Measurements from ENCODE around the gene CHSY3.
A peak's percentile ranks its signal among the peaks of the same experiment; 100 is the strongest.

CHSY3 gene

DNA sequence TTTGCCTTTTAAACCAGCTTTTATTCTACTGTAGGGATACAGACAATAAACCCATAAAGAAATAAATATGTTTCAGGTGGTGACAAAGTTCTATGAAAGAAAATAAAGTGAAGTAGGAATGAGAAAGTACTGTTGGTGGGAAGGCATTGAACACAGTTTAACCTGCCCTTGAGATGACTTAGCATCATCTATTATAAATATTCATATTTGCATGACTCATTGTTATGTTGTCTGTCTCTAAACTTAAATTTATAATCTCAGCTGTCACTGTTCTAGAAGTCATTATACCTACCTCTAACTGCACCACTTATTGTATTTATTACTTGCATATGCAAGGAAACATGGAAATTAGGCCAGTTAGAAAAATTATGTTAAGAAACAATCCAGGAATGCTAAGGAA, 202.2 kb downstream of the CHSY3 start:
- no peaks in the 10 kb centered on the region for H3K9me2 ChIP-seq (ENCODE audit: low read depth, low read length)
- H3K4me2 ChIP-seq (ENCODE audit: low read length), result no peak overlapping the region
- H3K9me3 ChIP-seq (ENCODE audit: low read length), result no peaks in the 10 kb centered on the region
- TF ChIP-seq EZH2 (IDR thresholded peaks at IDR 0.05; ENCODE audit: borderline replicate concordance, low read length), result no peak
- TF ChIP-seq, protein P1, sequence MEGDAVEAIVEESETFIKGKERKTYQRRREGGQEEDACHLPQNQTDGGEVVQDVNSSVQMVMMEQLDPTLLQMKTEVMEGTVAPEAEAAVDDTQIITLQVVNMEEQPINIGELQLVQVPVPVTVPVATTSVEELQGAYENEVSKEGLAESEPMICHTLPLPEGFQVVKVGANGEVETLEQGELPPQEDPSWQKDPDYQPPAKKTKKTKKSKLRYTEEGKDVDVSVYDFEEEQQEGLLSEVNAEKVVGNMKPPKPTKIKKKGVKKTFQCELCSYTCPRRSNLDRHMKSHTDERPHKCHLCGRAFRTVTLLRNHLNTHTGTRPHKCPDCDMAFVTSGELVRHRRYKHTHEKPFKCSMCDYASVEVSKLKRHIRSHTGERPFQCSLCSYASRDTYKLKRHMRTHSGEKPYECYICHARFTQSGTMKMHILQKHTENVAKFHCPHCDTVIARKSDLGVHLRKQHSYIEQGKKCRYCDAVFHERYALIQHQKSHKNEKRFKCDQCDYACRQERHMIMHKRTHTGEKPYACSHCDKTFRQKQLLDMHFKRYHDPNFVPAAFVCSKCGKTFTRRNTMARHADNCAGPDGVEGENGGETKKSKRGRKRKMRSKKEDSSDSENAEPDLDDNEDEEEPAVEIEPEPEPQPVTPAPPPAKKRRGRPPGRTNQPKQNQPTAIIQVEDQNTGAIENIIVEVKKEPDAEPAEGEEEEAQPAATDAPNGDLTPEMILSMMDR (IDR thresholded peaks at IDR 0.05; ENCODE audit: low read length), result no peak
- no peaks in the 10 kb centered on the region for H4K20me1 ChIP-seq (ENCODE audit: insufficient read depth, low read length)
- H3K27ac ChIP-seq (ENCODE audit: low read depth, low read length, poor library complexity, severe bottlenecking), result no peak overlapping the region
- H3K4me1 ChIP-seq (ENCODE audit: insufficient read depth, low read length, severe bottlenecking), result no peaks in the 10 kb centered on the region
- H3F3A ChIP-seq (ENCODE audit: insufficient read depth, low read length), result no peaks in the 10 kb centered on the region
- H2AFZ ChIP-seq (ENCODE audit: low read length), result no peak overlapping the region
- no peaks in the 10 kb centered on the region for H3K36me3 ChIP-seq (ENCODE audit: insufficient read depth, low read length)
- H3K79me2 ChIP-seq (ENCODE audit: insufficient read depth, low read length), result no peaks in the 10 kb centered on the region
- 0 out of 2 replicates have a peak, but pooled peaks cover 4% of the 10 kb centered on the region for H3K27me3 ChIP-seq (ENCODE audit: insufficient read depth, low read length)
- no peak overlapping the region for H3K4me3 ChIP-seq (ENCODE audit: low read depth, low read length, poor library complexity, severe bottlenecking)
- no peak overlapping the region for H3K9ac ChIP-seq (ENCODE audit: low read length)

DNA sequence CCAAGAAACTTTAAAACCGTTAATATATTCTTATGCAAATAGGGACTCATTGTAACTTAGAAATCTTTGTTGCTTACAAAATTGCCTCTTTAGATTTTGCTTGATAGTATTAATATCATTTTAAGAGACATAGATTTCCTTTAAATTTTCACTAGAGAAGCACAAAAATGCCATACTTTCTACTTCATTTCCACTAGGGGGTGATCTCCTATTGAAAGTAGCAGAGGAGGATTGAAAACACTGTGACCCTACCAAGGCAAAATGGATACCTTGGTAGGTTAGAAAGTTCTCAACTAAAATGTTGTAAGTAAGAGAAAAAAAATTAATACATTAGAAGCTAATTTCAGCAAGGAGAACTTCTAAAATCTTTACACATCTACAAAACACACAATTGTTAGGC, 204.9 kb downstream of the CHSY3 start:
- no peak for TF ChIP-seq EZH2 (IDR thresholded peaks at IDR 0.05; ENCODE audit: borderline replicate concordance, low read length)
- TF ChIP-seq, protein P1 (IDR thresholded peaks at IDR 0.05; ENCODE audit: low read length), result peak; percentile 73
- no peak overlapping the region for H3K9ac ChIP-seq (ENCODE audit: low read length)
- H3K4me3 ChIP-seq (ENCODE audit: low read depth, low read length, poor library complexity, severe bottlenecking), result no peak overlapping the region
- H4K20me1 ChIP-seq (ENCODE audit: insufficient read depth, low read length), result no peaks in the 10 kb centered on the region
- H2AFZ ChIP-seq (ENCODE audit: low read length), result no peak overlapping the region
- H3K27me3 ChIP-seq (ENCODE audit: insufficient read depth, low read length), result no peaks in the 10 kb centered on the region
- no peaks in the 10 kb centered on the region for H3K9me3 ChIP-seq (ENCODE audit: low read length)
- peaks cover 12% of the 10 kb centered on the region for H3K4me1 ChIP-seq (ENCODE audit: insufficient read depth, low read length, severe bottlenecking)
- H3K4me2 ChIP-seq (ENCODE audit: low read length), result no peak overlapping the region
- H3K36me3 ChIP-seq (ENCODE audit: insufficient read depth, low read length), result no peaks in the 10 kb centered on the region
- no peaks in the 10 kb centered on the region for H3K79me2 ChIP-seq (ENCODE audit: insufficient read depth, low read length)
- no peaks in the 10 kb centered on the region for H3F3A ChIP-seq (ENCODE audit: insufficient read depth, low read length)
- no peak overlapping the region for H3K27ac ChIP-seq (ENCODE audit: low read depth, low read length, poor library complexity, severe bottlenecking)
- no peaks in the 10 kb centered on the region for H3K9me2 ChIP-seq (ENCODE audit: low read depth, low read length)

DNA sequence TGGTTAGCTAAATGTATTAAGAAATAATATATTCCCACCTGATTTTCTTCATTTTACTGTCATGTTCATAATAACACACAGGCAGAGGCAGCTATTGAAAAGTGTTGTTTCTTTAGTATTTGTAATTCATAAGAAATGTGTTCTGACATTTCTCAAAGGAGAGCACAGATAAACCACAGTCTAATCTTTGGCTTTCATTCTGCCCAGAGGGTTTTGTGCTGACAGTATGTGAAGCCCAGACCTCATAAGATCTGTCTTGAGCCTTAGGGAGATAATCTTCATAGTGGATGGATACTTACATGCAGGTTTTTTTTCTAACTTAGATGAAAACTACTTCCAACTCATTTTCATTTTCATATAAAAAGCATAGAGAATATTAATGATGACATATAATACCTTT, 206.1 kb downstream of the CHSY3 start:
- Histone ChIP-seq H3K27ac (ENCODE audit: low read depth, low read length, poor library complexity, severe bottlenecking) (no peak overlapping the region), H3K79me2 (ENCODE audit: insufficient read depth, low read length) (no peaks in the 10 kb centered on the region), H3K4me3 (ENCODE audit: low read depth, low read length, poor library complexity, severe bottlenecking) (no peak overlapping the region), H3K9me2 (ENCODE audit: low read depth, low read length) (no peaks in the 10 kb centered on the region), H3K9ac (ENCODE audit: low read length) (no peak overlapping the region), H3K9me3 (ENCODE audit: low read length) (no peaks in the 10 kb centered on the region), H4K20me1 (ENCODE audit: insufficient read depth, low read length) (no peaks in the 10 kb centered on the region), H3K4me2 (ENCODE audit: low read length) (no peak overlapping the region), H3F3A (ENCODE audit: insufficient read depth, low read length) (no peaks in the 10 kb centered on the region), H3K36me3 (ENCODE audit: insufficient read depth, low read length) (no peaks in the 10 kb centered on the region), H3K4me1 (ENCODE audit: insufficient read depth, low read length, severe bottlenecking) (peaks cover 12% of the 10 kb centered on the region), H3K27me3 (ENCODE audit: insufficient read depth, low read length) (no peaks in the 10 kb centered on the region), H2AFZ (ENCODE audit: low read length) (no peak overlapping the region)
- TF ChIP-seq EZH2 (IDR thresholded peaks at IDR 0.05; ENCODE audit: borderline replicate concordance, low read length), result no peak
- TF ChIP-seq, protein P1 (IDR thresholded peaks at IDR 0.05; ENCODE audit: low read length), result no peak

Data from OCI-LY1 (cell line).